Measurements from ENCODE around the gene TSPAN1. TPM values are rescaled to one million over a fixed set of nuclear protein-coding genes. Genes with fewer than 3 reads are reported as not detected.

Gene TSPAN1
- total RNA-seq, 1 donor from 2014 or later: 6.9 TPM

DNA sequence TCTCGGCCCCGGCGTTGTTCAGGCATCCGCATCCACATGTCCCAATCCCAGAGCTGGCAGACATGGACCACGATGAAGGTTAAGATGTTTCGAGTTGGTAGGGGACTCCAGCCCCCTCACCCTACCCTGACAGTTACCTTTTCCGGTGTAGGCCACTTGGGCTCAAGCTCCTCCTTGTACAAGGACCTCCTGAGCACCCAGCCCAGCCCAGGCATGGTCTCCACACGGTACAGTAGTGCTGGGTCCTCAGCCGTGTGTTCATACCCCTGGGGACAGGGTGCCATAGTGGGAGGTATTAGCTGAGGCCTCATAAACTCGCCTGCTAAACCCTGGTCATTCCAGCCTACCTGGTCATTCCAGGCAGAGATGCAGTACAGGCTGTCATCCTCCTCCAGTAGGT is 17.3 kb downstream of the TSPAN1 start:
- peaks cover 12% of the 10 kb centered on the region for H3K4me1 ChIP-seq
- H3K4me3 ChIP-seq: no peak overlapping the region
- peaks cover 49% of the 10 kb centered on the region for H3K36me3 ChIP-seq

DNA sequence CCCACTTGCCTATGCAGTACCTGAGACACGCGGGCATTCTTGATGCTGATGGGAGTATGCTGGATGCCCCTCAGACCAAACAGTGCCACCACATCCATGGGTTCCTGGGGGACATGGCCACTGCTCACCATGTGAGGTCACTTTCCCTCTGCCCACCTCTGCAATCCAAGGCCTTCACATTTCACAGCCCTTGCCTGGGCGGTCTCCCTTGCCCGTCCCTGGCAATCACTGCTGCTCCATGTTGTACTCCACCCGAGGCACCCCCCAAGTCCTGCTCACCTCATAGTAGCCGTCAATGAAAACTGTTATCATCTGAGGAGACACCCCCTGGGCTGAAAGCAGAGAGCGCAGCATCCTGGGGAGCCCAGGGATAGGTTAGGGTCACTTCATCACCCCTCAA is 18.4 kb downstream of the TSPAN1 start:
- peaks cover 49% of the 10 kb centered on the region for H3K36me3 ChIP-seq
- TF ChIP-seq, protein P1, sequence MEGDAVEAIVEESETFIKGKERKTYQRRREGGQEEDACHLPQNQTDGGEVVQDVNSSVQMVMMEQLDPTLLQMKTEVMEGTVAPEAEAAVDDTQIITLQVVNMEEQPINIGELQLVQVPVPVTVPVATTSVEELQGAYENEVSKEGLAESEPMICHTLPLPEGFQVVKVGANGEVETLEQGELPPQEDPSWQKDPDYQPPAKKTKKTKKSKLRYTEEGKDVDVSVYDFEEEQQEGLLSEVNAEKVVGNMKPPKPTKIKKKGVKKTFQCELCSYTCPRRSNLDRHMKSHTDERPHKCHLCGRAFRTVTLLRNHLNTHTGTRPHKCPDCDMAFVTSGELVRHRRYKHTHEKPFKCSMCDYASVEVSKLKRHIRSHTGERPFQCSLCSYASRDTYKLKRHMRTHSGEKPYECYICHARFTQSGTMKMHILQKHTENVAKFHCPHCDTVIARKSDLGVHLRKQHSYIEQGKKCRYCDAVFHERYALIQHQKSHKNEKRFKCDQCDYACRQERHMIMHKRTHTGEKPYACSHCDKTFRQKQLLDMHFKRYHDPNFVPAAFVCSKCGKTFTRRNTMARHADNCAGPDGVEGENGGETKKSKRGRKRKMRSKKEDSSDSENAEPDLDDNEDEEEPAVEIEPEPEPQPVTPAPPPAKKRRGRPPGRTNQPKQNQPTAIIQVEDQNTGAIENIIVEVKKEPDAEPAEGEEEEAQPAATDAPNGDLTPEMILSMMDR (IDR thresholded peaks at IDR 0.05): no peak
- ATAC-seq: no peak

More for the DNA sequence above, 17.3 kb downstream of the TSPAN1 start:
- H3K9me3 ChIP-seq: no peaks in the 10 kb centered on the region
- no peaks in the 10 kb centered on the region for H3K27me3 ChIP-seq
- no peak for DNase-seq
- intact Hi-C loops (cut with DNase I): no loop called here
- no peak for ATAC-seq
- no peak overlapping the region for H3K27ac ChIP-seq
- TF ChIP-seq, protein P1 (IDR thresholded peaks at IDR 0.05): no peak

DNA sequence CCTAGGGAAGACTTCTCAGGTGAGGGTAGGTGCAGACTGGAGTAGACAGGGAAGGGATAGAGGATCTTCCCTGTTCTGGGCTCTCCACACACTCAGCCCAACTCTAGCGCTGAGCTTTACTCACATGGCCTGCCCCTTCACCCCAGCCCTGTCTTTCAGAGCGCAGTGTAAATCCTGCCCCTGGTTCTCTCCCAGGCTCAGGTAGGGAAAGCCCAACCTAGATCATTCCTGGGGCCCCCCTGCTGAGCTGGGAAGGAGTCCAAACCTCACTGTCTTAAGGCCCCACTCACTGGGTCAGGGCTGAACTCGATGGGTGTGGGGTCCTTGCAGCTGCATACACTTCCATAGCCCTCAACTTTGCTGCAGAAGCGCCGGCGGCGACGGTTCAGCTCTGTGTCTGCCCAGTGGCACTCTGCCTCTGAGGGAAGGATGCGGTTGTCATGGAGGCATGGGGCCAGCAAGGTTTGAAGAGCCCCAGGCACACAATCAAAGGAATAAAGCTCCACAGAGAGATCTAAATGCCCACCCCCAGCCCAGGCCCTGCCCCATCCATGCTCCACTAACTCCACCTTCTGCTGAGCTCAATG is 19.2 kb downstream of the TSPAN1 start:
- Histone ChIP-seq H3K9me3 (no peaks in the 10 kb centered on the region), H3K27ac (no peak overlapping the region)
- intact Hi-C loops (cut with DNase I): no loop called here

More for the DNA sequence above, 18.4 kb downstream of the TSPAN1 start:
- H3K9me3 ChIP-seq: no peaks in the 10 kb centered on the region
- no peak overlapping the region for H3K4me3 ChIP-seq
- no peaks in the 10 kb centered on the region for H3K27me3 ChIP-seq
- H3K4me1 ChIP-seq: peaks cover 16% of the 10 kb centered on the region
- no peak overlapping the region for H3K27ac ChIP-seq
- intact Hi-C loops (cut with DNase I): no loop called here
- DNase-seq: no peak

DNA sequence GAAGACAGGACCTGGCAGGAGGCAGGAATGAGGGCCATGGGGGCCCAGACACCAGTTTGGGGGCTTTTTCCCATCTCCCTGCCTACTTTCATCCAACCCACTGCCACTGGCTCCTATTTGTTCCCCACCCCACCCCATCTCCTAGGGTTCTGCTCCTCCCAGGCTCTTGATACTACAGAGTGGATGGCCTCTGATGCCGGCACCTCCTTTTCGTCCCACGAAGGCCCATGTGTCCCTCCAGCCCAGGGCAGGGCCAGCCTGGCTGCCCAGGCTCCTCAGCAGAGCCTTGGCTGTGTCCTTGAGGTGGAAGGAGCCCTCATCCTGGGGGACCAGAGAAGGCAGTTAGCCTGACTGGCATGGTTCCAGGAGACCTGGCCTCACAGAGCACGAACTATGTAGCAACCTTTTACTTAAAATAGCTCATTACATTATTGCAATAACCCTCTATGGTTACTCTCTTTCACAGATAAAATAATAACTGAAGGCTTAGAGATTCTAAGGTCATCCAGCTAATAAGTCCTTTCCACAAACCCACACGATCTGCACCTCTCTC is 19.8 kb downstream of the TSPAN1 start:
- no peak overlapping the region for H3K4me3 ChIP-seq
- TF ChIP-seq, protein P1 (IDR thresholded peaks at IDR 0.05): no peak
- no peak for DNase-seq

More for the DNA sequence above, 19.2 kb downstream of the TSPAN1 start:
- no peak overlapping the region for H3K4me3 ChIP-seq
- peaks cover 8% of the 10 kb centered on the region for H3K4me1 ChIP-seq
- ATAC-seq (no peak), DNase-seq (no peak)
- peaks cover 49% of the 10 kb centered on the region for H3K36me3 ChIP-seq
- TF ChIP-seq, protein P1 (IDR thresholded peaks at IDR 0.05): no peak
- no peaks in the 10 kb centered on the region for H3K27me3 ChIP-seq

DNA sequence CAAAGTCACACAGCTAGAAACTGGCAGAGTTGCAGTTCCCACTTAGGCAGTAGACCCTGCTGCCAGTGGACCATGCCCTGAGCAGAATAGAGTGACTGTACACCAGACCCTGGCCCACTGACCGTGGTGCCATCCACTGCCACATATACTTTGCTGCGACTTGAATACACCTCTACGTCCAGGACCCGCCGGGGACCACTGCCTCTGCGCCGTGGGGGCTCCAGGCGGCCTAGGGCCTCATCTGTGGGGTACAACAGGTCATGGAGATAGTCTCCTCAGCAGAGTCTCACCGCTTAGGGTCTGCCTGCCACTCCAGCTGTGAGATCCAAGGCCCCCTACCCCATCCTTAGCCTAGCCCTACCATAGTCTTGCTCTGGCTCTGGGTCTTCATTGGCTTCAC is 21.7 kb downstream of the TSPAN1 start:
- Histone ChIP-seq H3K27me3 (no peaks in the 10 kb centered on the region), H3K4me3 (no peak overlapping the region), H3K4me1 (peaks cover 6% of the 10 kb centered on the region), H3K36me3 (peaks cover 36% of the 10 kb centered on the region), H3K9me3 (no peaks in the 10 kb centered on the region), H3K27ac (no peak overlapping the region)
- intact Hi-C loops (cut with DNase I): no loop called here
- ATAC-seq (no peak), DNase-seq (no peak)
- TF ChIP-seq, protein P1 (IDR thresholded peaks at IDR 0.05): no peak

More for the DNA sequence above, 19.8 kb downstream of the TSPAN1 start:
- H3K27me3 ChIP-seq: no peaks in the 10 kb centered on the region
- intact Hi-C loops (cut with DNase I): no loop called here
- H3K27ac ChIP-seq: no peak overlapping the region
- H3K9me3 ChIP-seq: no peaks in the 10 kb centered on the region
- ATAC-seq: no peak
- peaks cover 49% of the 10 kb centered on the region for H3K36me3 ChIP-seq
- H3K4me1 ChIP-seq: peaks cover 6% of the 10 kb centered on the region

Measured in upper lobe of right lung (tissue), 1 donor.